Inflammatory macrophage treated with lipopolysaccharide for 4 hours (primary cell): ENCODE measurements around the gene COBLL1.
"Not testable (repeated sequence)": the region's sequence is repeated elsewhere in the genome, so short reads cannot be mapped to it uniquely, and the experiment has no call there.

Experiments
- DNase-seq: peaks from one replicate; pipeline ENCODE4 v3.0.0-alpha.2; 2020

COBLL1 gene

GRCh38 chr2:164841719-164842623 lies at the start of gene COBLL1:
TSS of gene COBLL1 (minus strand) at chr2:164841823. CDS start at chr2:164841196, 627 bp downstream.
- peak; percentile 60 for DNase-seq

GRCh38 chr2:164890544-164890943 lies 48.9 kb upstream of the COBLL1 start:
- no peak for DNase-seq

GRCh38 chr2:164888592-164888991 lies 47.0 kb upstream of the COBLL1 start:
- DNase-seq: no peak

GRCh38 chr2:164887434-164888144 lies 46.0 kb upstream of the COBLL1 start:
- DNase-seq: no peak

- no peak for DNase-seq
Observed at GRCh38 chr2:164882276-164882675, 40.7 kb upstream of the COBLL1 start.

GRCh38 chr2:164881524-164881923 lies 39.9 kb upstream of the COBLL1 start:
- DNase-seq: no peak

- no peak for DNase-seq
Observed at GRCh38 chr2:164879901-164880535, 38.4 kb upstream of the COBLL1 start.

- DNase-seq: no peak
Observed at GRCh38 chr2:164877927-164878326, 36.3 kb upstream of the COBLL1 start.

GRCh38 chr2:164877169-164877568 lies 35.5 kb upstream of the COBLL1 start:
- peak; percentile 11 for DNase-seq

GRCh38 chr2:164875334-164876205 lies 33.9 kb upstream of the COBLL1 start:
- DNase-seq: no peak

GRCh38 chr2:164873210-164873908 lies 31.7 kb upstream of the COBLL1 start:
- DNase-seq: no peak

GRCh38 chr2:164871404-164871803 lies 29.8 kb upstream of the COBLL1 start:
- no peak for DNase-seq

GRCh38 chr2:164869420-164869772 lies 27.8 kb upstream of the COBLL1 start:
- DNase-seq: no peak

- no peak for DNase-seq
Observed at GRCh38 chr2:164868563-164869419, 27.2 kb upstream of the COBLL1 start.

GRCh38 chr2:164867779-164868397 lies 26.3 kb upstream of the COBLL1 start:
- DNase-seq: no peak

- peak; percentile 79 for DNase-seq
Observed at GRCh38 chr2:164866381-164866780, 24.8 kb upstream of the COBLL1 start.

- no peak for DNase-seq
Observed at GRCh38 chr2:164860694-164861042, 19.0 kb upstream of the COBLL1 start.

GRCh38 chr2:164859906-164860693 lies 18.5 kb upstream of the COBLL1 start:
- not testable (repeated sequence) for DNase-seq

- no peak for DNase-seq
Observed at GRCh38 chr2:164859251-164859818, 17.7 kb upstream of the COBLL1 start.
